Tibial nerve (tissue), 3 donors: ENCODE results near the gene GRID1.

Source experiments
- CTCF ChIP-seq, 5 experiments: fragments of 200-600 bp in 3 of 5; fragments of 450-650 bp in 2 of 5; sonication (generic) in 3 of 5; IDR thresholded peaks; one replicate each; pipeline ENCODE4 v1.5.1; 2016 to 2019; ENCODE audit warnings: antibody characterized with exemption in 5 of 5, mild to moderate bottlenecking in 3 of 5, moderate library complexity in 2 of 5
- POLR2A ChIP-seq, 2 donors: fragments of 450-650 bp; IDR thresholded peaks; one replicate each; pipeline ENCODE4 v1.6.1; 2017; ENCODE audit warnings: antibody characterized with exemption in 2 of 2, mild to moderate bottlenecking in 2 of 2, moderate library complexity in 2 of 2

GRCh38 chr10:86046845-86047460 is 319.6 kb downstream of the GRID1 start:
- TF ChIP-seq CTCF (IDR thresholded peaks at IDR 0.05) (no peak), POLR2A (IDR thresholded peaks at IDR 0.05) (no peak)
